HepG2 (cell line): ENCODE measurements around the gene IKZF4. TPM values are rescaled to one million over a fixed set of nuclear protein-coding genes. Genes with fewer than 3 reads are reported as not detected.

Source experiments
- ARID4A ChIP-seq: sonication (generic); formaldehyde crosslinking; IDR thresholded peaks from 2 replicates; pipeline ENCODE4 v1.5.0; 2020; ENCODE audit warnings: mild to moderate bottlenecking, missing genetic modification reagents, borderline replicate concordance
- ARNT2 ChIP-seq: sonication (generic); formaldehyde crosslinking; IDR thresholded peaks from 2 replicates; pipeline ENCODE4 v1.8.0; 2022; ENCODE audit warnings: mild to moderate bottlenecking, low read depth, missing genetic modification reagents, moderate library complexity
- DMTF1 ChIP-seq: sonication (generic); formaldehyde crosslinking; IDR thresholded peaks from 2 replicates; pipeline ENCODE4 v1.4.0; 2020; ENCODE audit warnings: mild to moderate bottlenecking, missing genetic modification reagents
- E2F1 ChIP-seq: sonication (generic); formaldehyde crosslinking; IDR thresholded peaks from 2 replicates; pipeline ENCODE4 v1.5.0; 2020; ENCODE audit warnings: missing genetic modification reagents
- EEA1 ChIP-seq: sonication (generic); formaldehyde crosslinking; IDR thresholded peaks from 2 replicates; pipeline ENCODE4 v1.5.1; 2020; ENCODE audit warnings: mild to moderate bottlenecking, missing genetic modification reagents, borderline replicate concordance
- GRHL1 ChIP-seq: sonication (generic); formaldehyde crosslinking; conservative IDR thresholded peaks from 2 replicates; pipeline ENCODE4 v1.8.0; 2022; ENCODE audit warnings: missing genetic modification reagents
- HOXA7 ChIP-seq: sonication (generic); formaldehyde crosslinking; IDR thresholded peaks from 2 replicates; pipeline ENCODE4 v1.8.1; 2022; ENCODE audit warnings: mild to moderate bottlenecking, missing genetic modification reagents, moderate library complexity
- HOXD1 ChIP-seq: sonication (generic); formaldehyde crosslinking; IDR thresholded peaks from 2 replicates; pipeline ENCODE4 v1.5.0; 2020; ENCODE audit warnings: missing genetic modification reagents
- KLF11 ChIP-seq: IDR thresholded peaks from 2 replicates; pipeline ENCODE4 v1.6.1; 2016; ENCODE audit warnings: missing compliant biosample characterization
- KLF16 ChIP-seq, 2 experiments: sonication (generic) in 1 of 2; formaldehyde crosslinking in 1 of 2; IDR thresholded peaks; 2 replicates each; pipeline versions ENCODE4 v1.6.1 to v1.8.0; 2016 to 2023; ENCODE audit warnings: missing genetic modification reagents in 2 of 2, missing compliant biosample characterization in 1 of 2
- RFX5 ChIP-seq: IDR thresholded peaks from 2 replicates; pipeline ENCODE4 v1.6.1; 2011; ENCODE audit warnings: low read depth, low read length, improper control_type of control experiment
- SCMH1 ChIP-seq: sonication (generic); formaldehyde crosslinking; IDR thresholded peaks from 2 replicates; pipeline ENCODE4 v1.9.0; 2021; ENCODE audit warnings: missing genetic modification reagents, mild to moderate bottlenecking, borderline replicate concordance
- SIN3B ChIP-seq: fragments of 150-350 bp; IDR thresholded peaks from 2 replicates; pipeline ENCODE4 v1.6.1; 2014; ENCODE audit warnings: low read length
- YY1 ChIP-seq: IDR thresholded peaks from 2 replicates; pipeline ENCODE4 v1.6.1; 2011; ENCODE audit warnings: low read length, low read depth, moderate library complexity, mild to moderate bottlenecking; ENCODE audit not compliant: insufficient read depth, insufficient replicate concordance
- ZFYVE20 ChIP-seq: sonication (generic); formaldehyde crosslinking; IDR thresholded peaks from 2 replicates; pipeline ENCODE4 v1.8.0; 2023; ENCODE audit warnings: low read depth, mild to moderate bottlenecking, moderate library complexity, missing genetic modification reagents, borderline replicate concordance
- ZNF317 ChIP-seq: sonication (generic); formaldehyde crosslinking; IDR thresholded peaks from 2 replicates; pipeline ENCODE4 v1.5.0; 2020; ENCODE audit warnings: mild to moderate bottlenecking, missing genetic modification reagents
- ZNF446 ChIP-seq: sonication (generic); formaldehyde crosslinking; IDR thresholded peaks from 2 replicates; pipeline ENCODE4 v1.5.0; 2020; ENCODE audit warnings: mild to moderate bottlenecking, missing genetic modification reagents
- ZNF776 ChIP-seq: sonication (generic); formaldehyde crosslinking; IDR thresholded peaks from 2 replicates; pipeline ENCODE4 v1.4.0; 2020; ENCODE audit warnings: mild to moderate bottlenecking, missing genetic modification reagents
- polyA plus RNA-seq, 8 experiments: library from polyadenylated mRNA; depleted of rRNA in 3 of 8; stranded (reverse) in 7 of 8; unstranded in 1 of 8; fragments of >200 nt; fragmentation: Illumina TruSeq in 4 of 8; extraction: Trizol in 4 of 8; gene quantifications; 2 replicates each; pipeline versions ENCODE4 v1.2.1 to v1.2.3, GENCODE V29; 2011 to 2016; ENCODE audit warnings: low read depth in 4 of 8, missing spikeins in 1 of 8, mixed read lengths in 1 of 8; ENCODE audit not compliant: insufficient read depth in 1 of 8
- total RNA-seq, 5 experiments: library from RNA; depleted of rRNA; stranded (reverse); fragments of >200 nt; fragmentation: Illumina TruSeq; extraction: Trizol; gene quantifications; 2 replicates each; pipeline ENCODE4 v1.2.3, GENCODE V29; 2016; ENCODE audit warnings: low read depth in 1 of 5

Gene IKZF4
- total and polyA plus RNA-seq, 2 of the 13 experiments (the other 11 are each of a cell fraction or from before 2014, with no cell fraction given), result 0.58 to 2.2 TPM

GRCh38 chr12:55996715-55997534, 23.9 kb upstream of the IKZF4 start, which contains the start of gene SUOX (continued):
- TF ChIP-seq ARID4A (CRISPR knock-in tag), result peak; percentile 64; the same call in 1 of the 2 replicates
- TF ChIP-seq E2F1 (CRISPR knock-in tag), result no peak
- TF ChIP-seq YY1, result peak; percentile 76
- TF ChIP-seq RFX5, result peak; percentile 96
- TF ChIP-seq ZFYVE20 (CRISPR knock-in tag), result no peak
- no peak; the same call in 1 of the 2 replicates for TF ChIP-seq ZNF317 (CRISPR knock-in tag)
- no peak for TF ChIP-seq ZNF446
- TF ChIP-seq ZNF776 (CRISPR knock-in tag), result no peak
- no peak for TF ChIP-seq HOXA7 (CRISPR knock-in tag)
- TF ChIP-seq KLF16 (CRISPR knock-in tag; IDR thresholded peaks at IDR 0.05), result 0 out of 4 replicates have a peak, but pooled peaks of 1 of the 2 experiments have one; percentile 17
- TF ChIP-seq SCMH1 (CRISPR knock-in tag), result no peak
- TF ChIP-seq SIN3B, result peak; percentile 4; the same call in 1 of the 2 replicates
- no peak for TF ChIP-seq HOXD1
- TF ChIP-seq ARNT2, result peak; percentile 73; the same call in 1 of the 2 replicates
- no peak for TF ChIP-seq EEA1 (CRISPR knock-in tag)
- TF ChIP-seq GRHL1 (CRISPR knock-in tag), result no peak
- TF ChIP-seq DMTF1 (CRISPR knock-in tag), result no peak
- TF ChIP-seq KLF11 (CRISPR knock-in tag), result no peak
